GM12891 (cell line): ENCODE data around the gene DVL3.

Experiments used
- POLR2A ChIP-seq: IDR thresholded peaks from 2 replicates; pipeline ENCODE4 v1.6.1; 2011; ENCODE audit warnings: low read depth, low read length, control low read depth
- POLR2AphosphoS5 ChIP-seq: IDR thresholded peaks from 2 replicates; pipeline ENCODE4 v1.6.1; 2011; ENCODE audit warnings: low read depth, low read length, control low read depth
- POU2F2 ChIP-seq: IDR thresholded peaks from 2 replicates; pipeline ENCODE4 v1.6.1; 2011; ENCODE audit warnings: low read depth, mild to moderate bottlenecking, control low read depth, low read length, moderate library complexity
- SPI1 ChIP-seq: IDR thresholded peaks from 2 replicates; pipeline ENCODE4 v1.6.1; 2011; ENCODE audit warnings: low read depth, low read length, control low read depth
- TAF1 ChIP-seq: IDR thresholded peaks from 2 replicates; pipeline ENCODE4 v1.6.1; 2011; ENCODE audit warnings: low read depth, low read length, control low read depth

DNA sequence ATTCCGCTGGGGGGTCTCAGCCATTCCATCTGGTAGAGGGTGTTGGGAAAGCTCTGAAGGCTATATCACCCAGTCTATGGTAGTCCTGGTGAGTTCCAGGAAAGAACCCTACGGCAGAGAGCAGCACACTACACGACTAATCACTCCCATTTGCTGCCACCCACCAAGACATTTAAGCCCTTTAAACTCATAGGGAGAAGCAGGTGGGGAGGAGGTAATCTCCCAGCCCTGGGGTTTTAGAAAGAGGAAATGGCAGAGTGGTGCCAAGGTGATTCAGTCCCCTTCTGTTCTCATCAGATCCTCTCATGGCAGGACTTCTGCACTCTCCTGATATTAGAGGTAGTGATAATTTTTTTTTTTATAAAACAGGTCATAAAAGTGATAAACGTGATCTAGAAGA is 63.6 kb downstream of the DVL3 start:
- TF ChIP-seq POLR2A = no peak
- TF ChIP-seq SPI1 = no peak
- TF ChIP-seq POLR2AphosphoS5 = no peak
- no peak for TF ChIP-seq TAF1
- no peak for TF ChIP-seq POU2F2
